Esophagus muscularis mucosa (tissue), 3 donors: ENCODE data around the gene SCAANT1.

ENCODE experiments used
- CTCF ChIP-seq, 3 experiments: fragments of 200-600 bp in 2 of 3; fragments of 450-650 bp in 1 of 3; sonication (generic) in 2 of 3; IDR thresholded peaks; one replicate each; pipeline ENCODE4 v1.5.1; 2017 to 2019; ENCODE audit warnings: antibody characterized with exemption in 3 of 3, mild to moderate bottlenecking in 2 of 3, moderate library complexity in 1 of 3
- POLR2A ChIP-seq: fragments of 450-650 bp; IDR thresholded peaks from one replicate; pipeline ENCODE4 v1.6.1; 2017; ENCODE audit warnings: antibody characterized with exemption, moderate library complexity, mild to moderate bottlenecking, low read depth

GRCh38 chr3:63926309-63926708 lies 14.1 kb upstream of the SCAANT1 start:
- TF ChIP-seq CTCF (IDR thresholded peaks at IDR 0.05) (no peak), POLR2A (no peak)
